GM23248 (cell line): Measurements from ENCODE around the gene INPP5A.

ENCODE experiments used
- EZH2 ChIP-seq: fragments of 200-600 bp; sonication (generic); IDR thresholded peaks from 2 replicates; pipeline ENCODE4 v1.6.1; 2018; ENCODE audit warnings: antibody characterized with exemption, mild to moderate bottlenecking; ENCODE audit not compliant: insufficient read depth, poor library complexity, severe bottlenecking
- EZH2phosphoT487 ChIP-seq: fragments of 200-600 bp; sonication (generic); IDR thresholded peaks from 2 replicates; pipeline ENCODE4 v1.6.1; 2018; ENCODE audit warnings: antibody characterized with exemption, moderate library complexity, mild to moderate bottlenecking, low read depth; ENCODE audit not compliant: insufficient read depth

GRCh38 chr10:132802694-132803320, 265.2 kb downstream of the INPP5A start:
- no peak for TF ChIP-seq EZH2
- TF ChIP-seq EZH2phosphoT487, result no peak
